Panc1 (cell line): ENCODE measurements around the gene BLM.

Experiments used
- CTCF ChIP-seq: fragments of 450-650 bp; IDR thresholded peaks from 2 replicates; pipeline ENCODE4 v1.5.1; 2017; ENCODE audit warnings: mild to moderate bottlenecking
- POLR2AphosphoS5 ChIP-seq: IDR thresholded peaks from 2 replicates; pipeline ENCODE4 v1.6.1; 2012; ENCODE audit warnings: mild to moderate bottlenecking, low read depth, low read length, moderate library complexity
- SIN3A ChIP-seq: IDR thresholded peaks from 2 replicates; pipeline ENCODE4 v1.6.1; 2012; ENCODE audit warnings: low read depth, mild to moderate bottlenecking, low read length, moderate library complexity, borderline replicate concordance; ENCODE audit not compliant: insufficient read depth
- TCF7L2 ChIP-seq: IDR thresholded peaks from 2 replicates; pipeline ENCODE4 v1.6.1; 2011; ENCODE audit warnings: mild to moderate bottlenecking, low read depth, low read length, inconsistent platforms

- TF ChIP-seq CTCF, result no peak
- no peak for TF ChIP-seq SIN3A
- no peak for TF ChIP-seq POLR2AphosphoS5
- TF ChIP-seq TCF7L2, result no peak
These were observed 100.2 kb downstream of the BLM start for GRCh38 chr15:90817117-90818057.
